Measurements from ENCODE around the gene TRAF1. TPM values are rescaled to one million over a fixed set of nuclear protein-coding genes. Genes with fewer than 3 reads are reported as not detected.
A peak's percentile ranks its signal among the peaks of the same experiment; 100 is the strongest.

TRAF1 gene
- total RNA-seq, 2 experiments from 2014 or later, result 60.3 to 61.7 TPM

GRCh38 chr9:120855827-120856670, 70.5 kb downstream of the TRAF1 start:
- peaks cover 87% of the 10 kb centered on the region for H3K36me3 Mint-ChIP-seq (ENCODE audit: low read depth)

DNA sequence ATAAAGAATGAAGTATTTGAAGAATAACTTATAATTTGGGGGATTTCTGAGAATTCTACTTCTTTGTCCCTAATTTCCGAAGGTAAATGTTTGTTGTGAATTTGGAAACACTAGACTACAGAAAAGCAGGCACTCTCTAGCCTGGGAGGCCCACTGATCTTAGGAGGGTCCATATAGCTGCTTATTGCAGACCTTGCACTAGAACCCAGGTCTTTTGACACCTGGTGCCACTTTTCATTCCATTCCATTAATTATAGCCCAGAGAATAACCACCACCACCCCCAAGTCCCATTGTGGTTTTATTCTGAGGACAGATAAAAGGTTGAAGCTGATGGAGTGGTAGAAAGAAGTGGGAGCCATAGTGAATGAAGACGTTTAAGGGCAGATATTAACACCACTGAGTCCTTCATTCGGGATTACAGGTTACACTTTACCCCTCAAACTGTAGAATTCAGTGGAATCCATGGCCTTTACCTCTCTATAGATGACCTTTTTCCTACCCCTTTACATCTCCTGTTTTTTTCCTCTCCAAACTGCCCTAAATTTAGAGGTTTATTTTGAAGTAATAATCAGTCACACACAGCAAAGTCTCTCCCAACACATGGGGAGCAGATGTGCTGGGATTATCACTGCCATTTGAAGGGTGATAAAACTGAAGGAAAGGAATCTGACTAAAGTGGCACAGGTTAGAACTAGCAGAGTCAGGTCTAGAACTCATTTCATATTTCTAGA, 71.8 kb downstream of the TRAF1 start:
- ChIA-PET CTCF (no interaction called here), POLR2A (interaction anchor here (1.1 to 1.4 kb wide), 2 partner anchors 13 to 77 kb away, joined by 3 to 4 read pairs; no protein-coding TSS in a partner anchor)
- H3K4me3 Mint-ChIP-seq, result no peak overlapping the region
- no peak overlapping the region for H3K4me3 ChIP-seq (ENCODE audit: low read length)
- no peak for DNase-seq
- ATAC-seq (ENCODE audit: poor library complexity), result no peak
- no peak for TF ChIP-seq CTCF (IDR thresholded peaks at IDR 0.05)
- no peaks in the 10 kb centered on the region for H3K27me3 Mint-ChIP-seq
- H3K27me3 ChIP-seq (ENCODE audit: control insufficient read depth in 1 of 2, insufficient read depth in 2 of 2, low read length in 2 of 2), result no peaks in the 10 kb centered on the region
- H3K9me3 ChIP-seq (ENCODE audit: control insufficient read depth in 1 of 2, insufficient read depth in 1 of 2, low read length in 2 of 2), result no peaks in the 10 kb centered on the region
- peaks cover 46% of the 10 kb centered on the region for H3K4me1 Mint-ChIP-seq (ENCODE audit: low read depth)
- H3K27ac Mint-ChIP-seq, result peak overlapping the region; percentile 55
- H3K36me3 ChIP-seq (ENCODE audit: insufficient read depth, low read length), result peaks cover 50% of the 10 kb centered on the region
- no peaks in the 10 kb centered on the region for H3K4me1 ChIP-seq (ENCODE audit: insufficient read depth, low read length)
- intact Hi-C loops (cut with DNase I, micrococcal nuclease), result no loop called here
- H3K9me3 Mint-ChIP-seq, result no peaks in the 10 kb centered on the region
- H3K36me3 Mint-ChIP-seq (ENCODE audit: low read depth), result peaks cover 86% of the 10 kb centered on the region
- H3K27ac ChIP-seq (ENCODE audit: low read depth in 1 of 2, low read length in 2 of 2), result no peak overlapping the region

More at GRCh38 chr9:120855827-120856670, 70.5 kb downstream of the TRAF1 start:
- Histone ChIP-seq H3K27me3 (ENCODE audit: control insufficient read depth in 1 of 2, insufficient read depth in 2 of 2, low read length in 2 of 2) (no peaks in the 10 kb centered on the region), H3K36me3 (ENCODE audit: insufficient read depth, low read length) (peaks cover 63% of the 10 kb centered on the region), H3K27ac (ENCODE audit: low read depth in 1 of 2, low read length in 2 of 2) (no peak overlapping the region), H3K4me1 (ENCODE audit: insufficient read depth, low read length) (no peaks in the 10 kb centered on the region), H3K4me3 (ENCODE audit: low read length) (no peak overlapping the region), H3K9me3 (ENCODE audit: control insufficient read depth in 1 of 2, insufficient read depth in 1 of 2, low read length in 2 of 2) (no peaks in the 10 kb centered on the region)
- ATAC-seq (ENCODE audit: poor library complexity) (no peak), DNase-seq (no peak)
- no peak overlapping the region for H3K27ac Mint-ChIP-seq
- H3K4me3 Mint-ChIP-seq, result no peak overlapping the region
- no peak for TF ChIP-seq CTCF (IDR thresholded peaks at IDR 0.05)
- no peaks in the 10 kb centered on the region for H3K9me3 Mint-ChIP-seq
- ChIA-PET POLR2A (interaction anchor here (0.7 to 2.5 kb wide), 7 partner anchors 9 to 75 kb away, joined by 3 to 11 read pairs (median 4); partner anchors contain the start of genes FBXW2 and PSMD5), CTCF (no interaction called here)
- intact Hi-C loops (cut with DNase I, micrococcal nuclease), result no loop called here
- peaks cover 36% of the 10 kb centered on the region for H3K4me1 Mint-ChIP-seq (ENCODE audit: low read depth)
- H3K27me3 Mint-ChIP-seq, result no peaks in the 10 kb centered on the region

DNA sequence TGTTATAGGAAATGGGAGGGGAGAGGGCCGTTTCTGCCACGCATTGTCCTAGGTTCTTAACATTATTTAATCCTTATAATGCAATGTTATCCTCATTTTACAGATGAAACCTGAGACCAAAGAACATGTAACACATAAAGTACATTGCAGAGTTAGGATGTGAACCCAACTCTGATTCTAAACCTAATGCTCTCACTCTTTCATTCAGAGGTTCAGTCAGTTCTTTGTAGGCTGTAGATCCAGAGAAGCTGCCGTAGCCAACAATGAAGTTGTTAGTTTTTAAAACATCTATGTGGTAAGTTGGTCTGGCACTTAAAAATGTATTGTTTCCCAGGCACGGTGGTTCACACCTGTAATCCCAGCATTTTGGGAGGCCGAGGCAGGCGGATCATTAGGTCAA, 73.4 kb downstream of the TRAF1 start:
- Histone ChIP-seq H3K27me3 (ENCODE audit: control insufficient read depth in 1 of 2, insufficient read depth in 2 of 2, low read length in 2 of 2) (no peaks in the 10 kb centered on the region), H3K9me3 (ENCODE audit: control insufficient read depth in 1 of 2, insufficient read depth in 1 of 2, low read length in 2 of 2) (no peaks in the 10 kb centered on the region), H3K4me3 (ENCODE audit: low read length) (no peak overlapping the region), H3K27ac (ENCODE audit: low read depth in 1 of 2, low read length in 2 of 2) (no peak overlapping the region), H3K36me3 (ENCODE audit: insufficient read depth, low read length) (peaks cover 34% of the 10 kb centered on the region), H3K4me1 (ENCODE audit: insufficient read depth, low read length) (no peaks in the 10 kb centered on the region)
- Mint-ChIP-seq H3K27me3 (no peaks in the 10 kb centered on the region), H3K9me3 (no peaks in the 10 kb centered on the region), H3K4me3 (no peak overlapping the region), H3K4me1 (ENCODE audit: low read depth) (peaks cover 54% of the 10 kb centered on the region), H3K27ac (no peak overlapping the region), H3K36me3 (ENCODE audit: low read depth) (peaks cover 82% of the 10 kb centered on the region)
- ChIA-PET CTCF (interaction anchor here (1.0 kb wide), 1 partner anchor 24 kb away, joined by 3 read pairs; no protein-coding TSS in a partner anchor), POLR2A (no interaction called here)
- intact Hi-C loops (cut with DNase I, micrococcal nuclease), result no loop called here
- DNase-seq (no peak), ATAC-seq (ENCODE audit: poor library complexity) (no peak)
- no peak for TF ChIP-seq CTCF (IDR thresholded peaks at IDR 0.05)

Other genes with a start within 250 kb of the TRAF1 start
- 1 to 10 TPM; 4.0 to 4.5 TPM for gene MEGF9, start 212.3 kb downstream of the TRAF1 start, total RNA-seq
- 10 to 100 TPM; 58.7 to 64.7 TPM for gene FBXW2, start 133.4 kb downstream of the TRAF1 start, total RNA-seq
- 10 to 100 TPM; 35.4 to 44.3 TPM for gene PSMD5, start 83.9 kb downstream of the TRAF1 start, total RNA-seq
- 10 to 100 TPM; 60.3 to 63.0 TPM for gene PHF19, start 49.6 kb downstream of the TRAF1 start, total RNA-seq
- 1 to 10 TPM in 1 of 2 experiments, under 1 TPM in 1; 0.89 to 1.3 TPM for gene C5, start 123.5 kb upstream of the TRAF1 start, total RNA-seq
- 10 to 100 TPM; 35.1 to 38.1 TPM for gene CNTRL, start 148.2 kb upstream of the TRAF1 start, total RNA-seq

Measured in CD4-positive, alpha-beta T cell (primary cell).